ENCODE results near the gene TRIM52. TPM values are rescaled to one million over a fixed set of nuclear protein-coding genes. Genes with fewer than 3 reads are reported as not detected.

Gene TRIM52
- total and polyA plus RNA-seq, 2 of the 13 experiments (the other 11 are each of a cell fraction or from before 2014, with no cell fraction given) = 7.2 to 11.6 TPM

DNA sequence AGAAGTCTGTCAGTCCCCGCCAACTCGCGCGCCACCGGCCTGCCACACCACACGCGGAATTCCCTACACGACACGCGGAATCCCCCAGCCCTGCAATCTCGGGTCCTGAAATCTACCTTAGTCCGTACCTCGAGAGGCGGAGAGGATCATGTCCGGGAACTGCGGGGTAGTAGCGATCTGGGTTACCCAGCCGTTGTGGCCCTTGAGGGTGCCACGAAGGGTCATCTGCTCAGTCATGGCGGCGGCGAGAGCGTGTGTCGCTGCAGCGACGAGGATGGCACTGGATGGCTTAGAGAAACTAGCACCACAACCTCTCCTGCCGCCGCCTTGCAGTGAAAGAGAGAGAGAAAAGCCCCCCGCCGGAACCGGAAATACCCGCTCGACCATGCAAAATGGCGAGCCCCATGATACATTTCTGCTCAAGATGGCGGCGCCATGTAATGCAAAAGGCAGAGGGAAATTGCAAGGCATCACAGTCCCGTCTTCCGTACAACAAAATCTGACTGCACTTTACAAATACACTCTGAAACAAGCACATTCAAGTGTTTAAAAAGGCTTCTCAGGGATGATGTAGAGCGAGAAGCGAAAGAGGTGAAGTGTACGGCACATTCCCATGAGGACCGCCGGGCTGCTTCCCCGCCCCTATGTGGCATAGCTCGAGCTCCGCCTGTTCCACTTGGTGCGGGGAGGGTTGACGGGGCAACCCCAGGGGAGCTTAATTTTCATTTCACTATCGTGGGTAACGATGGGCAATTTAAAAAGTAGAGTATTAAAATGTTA, 17.2 kb downstream of the TRIM52 start, which contains the start of gene RACK1 (continued):
- peak; percentile 29; the same call in 1 of the 2 replicates for TF ChIP-seq TSC22D2 (CRISPR knock-in tag; IDR thresholded peaks at IDR 0.05; ENCODE audit: borderline replicate concordance)
- TF ChIP-seq, protein P1, sequence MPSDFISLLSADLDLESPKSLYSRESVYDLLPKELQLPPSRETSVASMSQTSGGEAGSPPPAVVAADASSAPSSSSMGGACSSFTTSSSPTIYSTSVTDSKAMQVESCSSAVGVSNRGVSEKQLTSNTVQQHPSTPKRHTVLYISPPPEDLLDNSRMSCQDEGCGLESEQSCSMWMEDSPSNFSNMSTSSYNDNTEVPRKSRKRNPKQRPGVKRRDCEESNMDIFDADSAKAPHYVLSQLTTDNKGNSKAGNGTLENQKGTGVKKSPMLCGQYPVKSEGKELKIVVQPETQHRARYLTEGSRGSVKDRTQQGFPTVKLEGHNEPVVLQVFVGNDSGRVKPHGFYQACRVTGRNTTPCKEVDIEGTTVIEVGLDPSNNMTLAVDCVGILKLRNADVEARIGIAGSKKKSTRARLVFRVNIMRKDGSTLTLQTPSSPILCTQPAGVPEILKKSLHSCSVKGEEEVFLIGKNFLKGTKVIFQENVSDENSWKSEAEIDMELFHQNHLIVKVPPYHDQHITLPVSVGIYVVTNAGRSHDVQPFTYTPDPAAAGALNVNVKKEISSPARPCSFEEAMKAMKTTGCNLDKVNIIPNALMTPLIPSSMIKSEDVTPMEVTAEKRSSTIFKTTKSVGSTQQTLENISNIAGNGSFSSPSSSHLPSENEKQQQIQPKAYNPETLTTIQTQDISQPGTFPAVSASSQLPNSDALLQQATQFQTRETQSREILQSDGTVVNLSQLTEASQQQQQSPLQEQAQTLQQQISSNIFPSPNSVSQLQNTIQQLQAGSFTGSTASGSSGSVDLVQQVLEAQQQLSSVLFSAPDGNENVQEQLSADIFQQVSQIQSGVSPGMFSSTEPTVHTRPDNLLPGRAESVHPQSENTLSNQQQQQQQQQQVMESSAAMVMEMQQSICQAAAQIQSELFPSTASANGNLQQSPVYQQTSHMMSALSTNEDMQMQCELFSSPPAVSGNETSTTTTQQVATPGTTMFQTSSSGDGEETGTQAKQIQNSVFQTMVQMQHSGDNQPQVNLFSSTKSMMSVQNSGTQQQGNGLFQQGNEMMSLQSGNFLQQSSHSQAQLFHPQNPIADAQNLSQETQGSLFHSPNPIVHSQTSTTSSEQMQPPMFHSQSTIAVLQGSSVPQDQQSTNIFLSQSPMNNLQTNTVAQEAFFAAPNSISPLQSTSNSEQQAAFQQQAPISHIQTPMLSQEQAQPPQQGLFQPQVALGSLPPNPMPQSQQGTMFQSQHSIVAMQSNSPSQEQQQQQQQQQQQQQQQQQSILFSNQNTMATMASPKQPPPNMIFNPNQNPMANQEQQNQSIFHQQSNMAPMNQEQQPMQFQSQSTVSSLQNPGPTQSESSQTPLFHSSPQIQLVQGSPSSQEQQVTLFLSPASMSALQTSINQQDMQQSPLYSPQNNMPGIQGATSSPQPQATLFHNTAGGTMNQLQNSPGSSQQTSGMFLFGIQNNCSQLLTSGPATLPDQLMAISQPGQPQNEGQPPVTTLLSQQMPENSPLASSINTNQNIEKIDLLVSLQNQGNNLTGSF (CRISPR knock-in tag; IDR thresholded peaks at IDR 0.05) = no peak; the same call in 1 of the 2 replicates
- no peak for TF ChIP-seq TGIF2 (CRISPR knock-in tag; IDR thresholded peaks at IDR 0.05)
- TF ChIP-seq, protein P2, sequence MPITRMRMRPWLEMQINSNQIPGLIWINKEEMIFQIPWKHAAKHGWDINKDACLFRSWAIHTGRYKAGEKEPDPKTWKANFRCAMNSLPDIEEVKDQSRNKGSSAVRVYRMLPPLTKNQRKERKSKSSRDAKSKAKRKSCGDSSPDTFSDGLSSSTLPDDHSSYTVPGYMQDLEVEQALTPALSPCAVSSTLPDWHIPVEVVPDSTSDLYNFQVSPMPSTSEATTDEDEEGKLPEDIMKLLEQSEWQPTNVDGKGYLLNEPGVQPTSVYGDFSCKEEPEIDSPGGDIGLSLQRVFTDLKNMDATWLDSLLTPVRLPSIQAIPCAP (CRISPR knock-in tag; IDR thresholded peaks at IDR 0.05; ENCODE audit: low read depth) = no peak
- TF ChIP-seq ZFP1 (CRISPR knock-in tag; IDR thresholded peaks at IDR 0.05) = no peak; the same call in 1 of the 2 replicates
- TF ChIP-seq KMT2B (CRISPR knock-in tag; IDR thresholded peaks at IDR 0.05) = no peak; the same call in 1 of the 2 replicates
- no peak for TF ChIP-seq ZNF782 (CRISPR knock-in tag; IDR thresholded peaks at IDR 0.05; ENCODE audit: borderline replicate concordance)
- peak; percentile 19; the same call in 1 of the 2 replicates for TF ChIP-seq REPIN1 (CRISPR knock-in tag; IDR thresholded peaks at IDR 0.05; ENCODE audit: borderline replicate concordance, low read depth)
- no peak for TF ChIP-seq HOXA7 (CRISPR knock-in tag; IDR thresholded peaks at IDR 0.05)
- no peak for TF ChIP-seq ZNF562 (CRISPR knock-in tag; IDR thresholded peaks at IDR 0.05; ENCODE audit: borderline replicate concordance)
- no peak for TF ChIP-seq E2F1 (CRISPR knock-in tag; IDR thresholded peaks at IDR 0.05)
- TF ChIP-seq FOSL2 (CRISPR knock-in tag; IDR thresholded peaks at IDR 0.05) = peak; percentile 19
- no peak for TF ChIP-seq ZBTB46 (CRISPR knock-in tag; IDR thresholded peaks at IDR 0.05; ENCODE audit: borderline replicate concordance)
- peak; percentile 21; the same call in 1 of the 2 replicates for TF ChIP-seq GMEB1 (CRISPR knock-in tag; IDR thresholded peaks at IDR 0.05; ENCODE audit: borderline replicate concordance)
- TF ChIP-seq KLF6 (CRISPR knock-in tag; IDR thresholded peaks at IDR 0.05) = peak; percentile 41; the same call in 1 of the 2 replicates
- no peak for TF ChIP-seq CREB1 (IDR thresholded peaks at IDR 0.05)
- TF ChIP-seq CREB1 (CRISPR knock-in tag; IDR thresholded peaks at IDR 0.05) = peak; percentile 46
- no peak for TF ChIP-seq KLF9 (CRISPR knock-in tag; IDR thresholded peaks at IDR 0.05; ENCODE audit: low read depth)
- 0 out of 2 replicates have a peak, but pooled peaks have one; percentile 43 for TF ChIP-seq ZFYVE20 (CRISPR knock-in tag; IDR thresholded peaks at IDR 0.05; ENCODE audit: borderline replicate concordance, low read depth)

All from HepG2 (cell line).